HepG2 (cell line): Measurements from ENCODE around the gene FAM162A. TPM values are rescaled to one million over a fixed set of nuclear protein-coding genes. Genes with fewer than 3 reads are reported as not detected.

Source experiments
- ATAC-seq: fragments of 200-7000 bp; cut with Tn5 transposase; 3 replicates; pipeline ENCODE4 v1.9.1; 2020; ENCODE audit warnings: mild to moderate bottlenecking, moderate library complexity
- BruUV-seq: library from RNA; stranded (reverse); fragments of 400-500 nt; replicated peaks from 2 replicates; lab custom pipeline; 2021; lab: Mats Ljungman, UMichigan
- CTCF ChIA-PET: fragments of 300-600 bp; formaldehyde crosslinking; extraction: SDS; loops from one replicate; lab custom pipeline; 2021; ENCODE audit warnings: low total read pairs, inconsistent platforms, low intra/inter-chr PET ratio; lab: Yijun Ruan, JAX
- POLR2A ChIA-PET: fragments of 350-600 bp; sonication (Branson Sonifier 250); formaldehyde crosslinking; loops from one replicate; lab custom pipeline; 2020; ENCODE audit warnings: antibody characterized with exemption, inconsistent platforms; lab: Yijun Ruan, JAX
- DNase-seq: peaks from one replicate; pipeline ENCODE4 v3.0.0-alpha.2; 2015; ENCODE audit warnings: low spot score
- FAIRE-seq: peaks from 3 replicates; lab custom pipeline; 2011; peaks lifted over from hg19 to GRCh38; lab: Jason Lieb, UNC
- H2AFZ ChIP-seq: one replicate; pipeline ENCODE4 v1.6.1; 2011; ENCODE audit warnings: low read length, inconsistent platforms
- H3K27ac ChIP-seq: fragments of 300-600 bp; 3 replicates; pipeline ENCODE4 v1.8.0; 2011; ENCODE audit warnings: mixed run types, mild to moderate bottlenecking, mixed read lengths, low read length, inconsistent platforms; ENCODE audit not compliant: insufficient read depth; ENCODE audit errors: extremely low read length
- H3K27me3 ChIP-seq, 2 experiments: fragments of 200-600 bp in 1 of 2; 2 replicates in 1 of 2; 3 replicates in 1 of 2; pipeline versions ENCODE4 v1.6.0 to v1.8.0; 2011; ENCODE audit warnings: low read length in 2 of 2, mild to moderate bottlenecking in 2 of 2, moderate library complexity in 2 of 2, inconsistent platforms in 1 of 2; ENCODE audit not compliant: insufficient read depth in 2 of 2, control insufficient read depth in 1 of 2
- H3K36me3 ChIP-seq, 2 experiments: fragments of 200-600 bp in 1 of 2; replicated peaks in 1 of 2; 2 replicates in 1 of 2; 3 replicates in 1 of 2; pipeline versions ENCODE4 v1.5.1 to v1.8.0; 2011; ENCODE audit warnings: low read length in 2 of 2, inconsistent platforms in 1 of 2; ENCODE audit not compliant: insufficient read depth in 2 of 2, control insufficient read depth in 1 of 2
- H3K4me1 ChIP-seq: 2 replicates; pipeline ENCODE4 v1.5.1; 2012; ENCODE audit warnings: low read length, inconsistent platforms; ENCODE audit not compliant: insufficient read depth
- H3K4me2 ChIP-seq: 2 replicates; pipeline ENCODE4 v1.6.0; 2011; ENCODE audit warnings: low read depth, low read length, inconsistent platforms
- H3K4me3 ChIP-seq, 3 experiments: fragments of 200-600 bp in 1 of 3; sonication (generic), shearing (Covaris generic) in 1 of 3; replicated peaks in 1 of 3; 2 replicates each; pipeline ENCODE4 v1.5.1; 2011 to 2016; ENCODE audit warnings: low read length in 3 of 3, inconsistent platforms in 2 of 3, low read depth in 2 of 3, mild to moderate bottlenecking in 2 of 3, control low read depth in 1 of 3, mixed read lengths in 1 of 3; ENCODE audit not compliant: insufficient read depth in 1 of 3
- H3K79me2 ChIP-seq: one replicate; pipeline ENCODE4 v1.6.1; 2011; ENCODE audit warnings: low read length, inconsistent platforms; ENCODE audit not compliant: insufficient read depth
- H3K9ac ChIP-seq: 2 replicates; pipeline ENCODE4 v1.6.0; 2011; ENCODE audit warnings: mild to moderate bottlenecking, low read depth, low read length, inconsistent platforms; ENCODE audit not compliant: insufficient read depth
- H3K9me3 ChIP-seq: 2 replicates; pipeline ENCODE4 v1.5.1; 2012; ENCODE audit warnings: mild to moderate bottlenecking, low read length
- H4K20me1 ChIP-seq: 2 replicates; pipeline ENCODE4 v1.6.0; 2011; ENCODE audit warnings: inconsistent platforms, mild to moderate bottlenecking, low read length, moderate library complexity; ENCODE audit not compliant: insufficient read depth
- ATRX ChIP-seq: sonication (generic); formaldehyde crosslinking; IDR thresholded peaks from 2 replicates; pipeline ENCODE4 v1.4.0; 2020; ENCODE audit warnings: missing genetic modification reagents, borderline replicate concordance
- GABPA ChIP-seq, 2 experiments: IDR thresholded peaks; 2 replicates each; pipeline ENCODE4 v1.6.1; 2011 to 2016; ENCODE audit warnings: low read depth in 2 of 2, low read length in 1 of 2, missing biosample characterization in 1 of 2, missing genetic modification characterization in 1 of 2
- HNRNPK ChIP-seq: fragments of 200-400 bp; formaldehyde crosslinking; IDR thresholded peaks from 2 replicates; pipeline ENCODE4 v1.6.1; 2018; ENCODE audit warnings: low read length, low read depth, moderate library complexity, mild to moderate bottlenecking; ENCODE audit not compliant: poor library complexity, severe bottlenecking
- IRF9 ChIP-seq: sonication (generic); formaldehyde crosslinking; IDR thresholded peaks from 2 replicates; pipeline ENCODE4 v1.8.0; 2022; ENCODE audit warnings: missing genetic modification reagents, mild to moderate bottlenecking, borderline replicate concordance
- KAT8 ChIP-seq: IDR thresholded peaks from 2 replicates; pipeline ENCODE4 v1.6.1; 2016; ENCODE audit warnings: missing genetic modification reagents, missing compliant biosample characterization
- MBD4 ChIP-seq: IDR thresholded peaks from 2 replicates; pipeline ENCODE4 v1.6.1; 2012; ENCODE audit warnings: low read length, inconsistent platforms, borderline replicate concordance
- RBM22 ChIP-seq: fragments of 200-400 bp; formaldehyde crosslinking; optimal IDR thresholded peaks from 2 replicates; pipeline ENCODE3; 2017; ENCODE audit warnings: mild to moderate bottlenecking, low read length, moderate library complexity
- RFX1 ChIP-seq: fragments of 450-650 bp; IDR thresholded peaks from 2 replicates; pipeline ENCODE4 v1.6.1; 2017
- RFX3 ChIP-seq: IDR thresholded peaks from 2 replicates; pipeline ENCODE4 v1.6.1; 2016; ENCODE audit warnings: missing biosample characterization, missing genetic modification reagents
- SP4 ChIP-seq: sonication (generic); formaldehyde crosslinking; IDR thresholded peaks from 2 replicates; pipeline ENCODE4 v1.8.1; 2023; ENCODE audit warnings: mild to moderate bottlenecking, missing genetic modification reagents
- TFAP4 ChIP-seq: sonication (generic); IDR thresholded peaks from 2 replicates; pipeline ENCODE4 v1.6.1; 2016; ENCODE audit warnings: low read depth, borderline replicate concordance
- TMF1 ChIP-seq: sonication (generic); formaldehyde crosslinking; IDR thresholded peaks from 2 replicates; pipeline ENCODE4 v1.8.1; 2022; ENCODE audit warnings: low read depth, missing genetic modification reagents
- TRIM22 ChIP-seq: fragments of 450-650 bp; IDR thresholded peaks from 2 replicates; pipeline ENCODE4 v1.6.1; 2017
- ZFP41 ChIP-seq: sonication (generic); formaldehyde crosslinking; IDR thresholded peaks from 2 replicates; pipeline ENCODE4 v1.4.0; 2020; ENCODE audit warnings: mild to moderate bottlenecking, missing genetic modification reagents, borderline replicate concordance
- ZNF224 ChIP-seq: sonication (generic); formaldehyde crosslinking; IDR thresholded peaks from 2 replicates; pipeline ENCODE4 v1.5.0; 2020; ENCODE audit warnings: mild to moderate bottlenecking, missing genetic modification reagents
- ZNF251 ChIP-seq: sonication (generic); formaldehyde crosslinking; IDR thresholded peaks from 2 replicates; pipeline ENCODE4 v1.9.0; 2021; ENCODE audit warnings: mild to moderate bottlenecking, missing genetic modification reagents
- ZNF605 ChIP-seq: sonication (generic); formaldehyde crosslinking; IDR thresholded peaks from 2 replicates; pipeline ENCODE4 v1.8.0; 2022; ENCODE audit warnings: mild to moderate bottlenecking, missing genetic modification reagents
- ZNF607 ChIP-seq: sonication (generic); formaldehyde crosslinking; IDR thresholded peaks from 2 replicates; pipeline ENCODE4 v1.5.1; 2020; ENCODE audit warnings: missing genetic modification reagents, mild to moderate bottlenecking, borderline replicate concordance
- WGBS: methylation state at CpG from one replicate; pipeline ENCODE4 v1.1.6; 2017; ENCODE audit warnings: low lambda C conversion rate; 5-methylcytosine and 5-hydroxymethylcytosine counted together
- in situ Hi-C: cut with HindIII; loops from 2 replicates; pipeline ENCODE4 v1.10.0; 2017; ENCODE audit warnings: low pct_unique_long_range_greater_than_20kb; ENCODE audit not compliant: extremely low pct_ligation_motif_present
- intact Hi-C: fragments of 100-400 bp; cut with micrococcal nuclease; formaldehyde crosslinking; loops from one replicate; pipeline ENCODE4 v1.10.0; 2022; ENCODE audit not compliant: unreplicated experiment
- polyA plus RNA-seq, 8 experiments: library from polyadenylated mRNA; depleted of rRNA in 3 of 8; stranded (reverse) in 7 of 8; unstranded in 1 of 8; fragments of >200 nt; fragmentation: Illumina TruSeq in 4 of 8; extraction: Trizol in 4 of 8; gene quantifications; 2 replicates each; pipeline versions ENCODE4 v1.2.1 to v1.2.3, GENCODE V29; 2011 to 2016; ENCODE audit warnings: low read depth in 4 of 8, missing spikeins in 1 of 8, mixed read lengths in 1 of 8; ENCODE audit not compliant: insufficient read depth in 1 of 8
- total RNA-seq, 5 experiments: library from RNA; depleted of rRNA; stranded (reverse); fragments of >200 nt; fragmentation: Illumina TruSeq; extraction: Trizol; gene quantifications; 2 replicates each; pipeline ENCODE4 v1.2.3, GENCODE V29; 2016; ENCODE audit warnings: low read depth in 1 of 5

The FAM162A gene
- total and polyA plus RNA-seq, 2 of the 13 experiments (the other 11 are each of a cell fraction or from before 2014, with no cell fraction given) = 115 to 155 TPM

GRCh38 chr3:122415104-122415744, 31.2 kb downstream of the FAM162A start (continued):
- TF ChIP-seq IRF9 (CRISPR knock-in tag) (no peak), TMF1 (CRISPR knock-in tag) (peak; percentile 12; the same call in 1 of the 2 replicates), ZNF605 (CRISPR knock-in tag) (no peak), RFX3 (peak; percentile 70), RFX1 (peak; percentile 29; the same call in 1 of the 2 replicates), RBM22 (peak; percentile 45)

- WGBS = under 1% methylated on average over 37 of the region's 48 CpGs
- H4K20me1 ChIP-seq = no peaks in the 10 kb centered on the region
- H3K9ac ChIP-seq = peak within 1 kb of the TSS; percentile 95
- ChIA-PET CTCF (no interaction called here), POLR2A (interaction anchor here (0.6 to 2.7 kb wide), 18 partner anchors 11 to 378 kb away, joined by 3 to 48 read pairs (median 4); partner anchors contain the start of genes DTX3L, FAM162A, HSPBAP1 and KPNA1)
- BruUV-seq = TSS peak; percentile 82
- peaks cover 33% of the 10 kb centered on the region for H3K4me1 ChIP-seq
- H2AFZ ChIP-seq = peak within 1 kb of the TSS; percentile 98
- ATAC-seq (peak; percentile 95), DNase-seq (peak; percentile 96), FAIRE-seq (peak; percentile 97)
- in situ Hi-C loops = no loop called here
- intact Hi-C loops = loop anchor here (2.0 kb wide), 2 partner anchors 23 to 95 kb away; no protein-coding TSS in a partner anchor
- peaks cover 35% of the 10 kb centered on the region for H3K79me2 ChIP-seq
- H3K4me2 ChIP-seq = peak within 1 kb of the TSS; percentile 99
- H3K9me3 ChIP-seq = no peaks in the 10 kb centered on the region
- peak within 1 kb of the TSS; percentile 61 to 81 (median 81) for H3K4me3 ChIP-seq
- H3K36me3 ChIP-seq = peaks cover 1 to 7% of the 10 kb centered on the region in 2 experiments; a peak in 3 of 5 replicates
- H3K27ac ChIP-seq = peak within 1 kb of the TSS; percentile 89
- no peaks in the 10 kb centered on the region; a peak in 1 of 5 replicates for H3K27me3 ChIP-seq
- peak; percentile 96 for TF ChIP-seq KAT8
- peak; percentile 70 for TF ChIP-seq GABPA (IDR thresholded peaks at IDR 0.05; ENCODE audit: low read depth, low read length)
- TF ChIP-seq GABPA (CRISPR knock-in tag; IDR thresholded peaks at IDR 0.05; ENCODE audit: low read depth) = peak; percentile 94
- TF ChIP-seq ZNF224 (CRISPR knock-in tag) = no peak
- no peak for TF ChIP-seq TRIM22
- no peak for TF ChIP-seq ZFP41 (CRISPR knock-in tag)
- peak; percentile 68; the same call in 1 of the 2 replicates for TF ChIP-seq ZNF607 (CRISPR knock-in tag)
- peak; percentile 26; the same call in 1 of the 2 replicates for TF ChIP-seq SP4
- TF ChIP-seq MBD4 = no peak; the same call in 1 of the 2 replicates
- TF ChIP-seq HNRNPK = no peak
- no peak for TF ChIP-seq ATRX (CRISPR knock-in tag)
- no peak for TF ChIP-seq ZNF251 (CRISPR knock-in tag)
- peak; percentile 72 for TF ChIP-seq TFAP4
These were observed 32.0 kb downstream of the FAM162A start, which contains the start of gene WDR5B for GRCh38 chr3:122415762-122416654. WDR5B (minus strand) TSS chr3:122416062; CDS start chr3:122415528, 534 bp downstream.
